Spinal cord (tissue), 10 donors: ENCODE data around the gene ADSL. TPM values are rescaled to one million over a fixed set of nuclear protein-coding genes. Genes with fewer than 3 reads are reported as not detected.
A peak's percentile ranks its signal among the peaks of the same experiment; 100 is the strongest.
"Not testable (repeated sequence)": the region's sequence is repeated elsewhere in the genome, so short reads cannot be mapped to it uniquely, and the experiment has no call there.

Experiments
- DNase-seq, 6 donors: peaks; one replicate each; pipeline versions ENCODE4 v3.0.0 to v3.0.0-alpha.2; 2013 to 2015; ENCODE audit warnings: low spot score in 6 of 6, low read depth in 4 of 6
- H3K27ac ChIP-seq: one replicate; pipeline ENCODE4 v1.5.1; 2013; ENCODE audit warnings: low read depth, low read length, control low read depth
- H3K27me3 ChIP-seq: one replicate; pipeline ENCODE4 v1.6.1; 2013; ENCODE audit warnings: low read length; ENCODE audit not compliant: control insufficient read depth, insufficient read depth
- H3K36me3 ChIP-seq: one replicate; pipeline ENCODE4 v1.6.1; 2013; ENCODE audit warnings: low read length; ENCODE audit not compliant: control insufficient read depth, insufficient read depth
- H3K4me1 ChIP-seq: one replicate; pipeline ENCODE4 v1.6.1; 2013; ENCODE audit warnings: low read length; ENCODE audit not compliant: control insufficient read depth, insufficient read depth
- H3K4me3 ChIP-seq: one replicate; pipeline ENCODE4 v1.5.1; 2013; ENCODE audit warnings: low read depth, low read length, control low read depth
- H3K9me3 ChIP-seq: one replicate; pipeline ENCODE4 v1.6.1; 2013; ENCODE audit warnings: low read length; ENCODE audit not compliant: control insufficient read depth, insufficient read depth
- WGBS: methylation state at CpG from one replicate; pipeline ENCODE4 v1.1.5; 2013; ENCODE audit warnings: missing lambda C conversion rate; ENCODE audit not compliant: insufficient coverage; 5-methylcytosine and 5-hydroxymethylcytosine counted together
- polyA plus RNA-seq, 2 donors: library from polyadenylated mRNA; unstranded; fragments of 120-200 nt; gene quantifications; one replicate each; pipeline ENCODE4 v1.2.1, GENCODE V29; 2013; ENCODE audit not compliant: insufficient read length in 2 of 2
- total RNA-seq, 2 donors: library from RNA; depleted of rRNA in 1 of 2; stranded (reverse); fragments of 120-200 nt in 1 of 2; fragments of >200 nt in 1 of 2; gene quantifications; one replicate each; pipeline versions ENCODE4 v1.2.3 to v1.2.4, GENCODE V29; 2013 to 2014
- donor health status: healthy.

Gene ADSL
- total and polyA plus RNA-seq, 4 donors, result 50.3 to 77.2 (median 64.2) TPM

GRCh38 chr22:40310768-40311120, 35.6 kb upstream of the ADSL start:
- peaks cover 49% of the 10 kb centered on the region for H3K36me3 ChIP-seq
- H3K4me1 ChIP-seq, result peaks cover 7% of the 10 kb centered on the region
- DNase-seq, result no peak
- no peaks in the 10 kb centered on the region for H3K9me3 ChIP-seq
- no peaks in the 10 kb centered on the region for H3K27me3 ChIP-seq
- H3K27ac ChIP-seq, result peak overlapping the region; percentile 88
- 82% methylated on average over 4 of the region's 5 CpGs for WGBS
- no peak overlapping the region for H3K4me3 ChIP-seq

DNA sequence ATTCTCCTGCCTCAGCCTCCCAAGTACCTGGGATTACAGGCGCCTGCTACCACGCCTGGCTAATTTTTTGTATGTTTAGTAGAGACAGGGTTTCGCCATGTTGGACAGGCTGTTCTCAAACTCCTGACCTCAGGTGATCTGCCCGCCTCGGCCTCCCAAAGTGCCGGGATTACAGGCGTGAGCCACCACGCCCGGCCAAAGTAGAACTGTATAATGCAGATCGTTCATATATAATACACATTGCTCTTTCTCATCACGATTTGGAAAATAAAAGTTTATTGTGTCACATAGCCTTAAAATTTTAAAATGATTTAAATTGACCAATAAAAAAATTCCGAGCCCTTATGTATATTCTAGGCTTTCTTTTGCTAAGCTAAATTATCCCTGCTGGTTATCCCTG, 34.7 kb upstream of the ADSL start:
- H3K4me3 ChIP-seq, H3K27me3 ChIP-seq, DNase-seq, H3K9me3 ChIP-seq, H3K4me1 ChIP-seq, H3K27ac ChIP-seq: not testable (repeated sequence)
- H3K36me3 ChIP-seq, result peaks cover 51% of the 10 kb centered on the region
- WGBS, result 100% methylated on average over 3 of the region's 12 CpGs

- no peaks in the 10 kb centered on the region for H3K27me3 ChIP-seq
- no peak overlapping the region for H3K4me3 ChIP-seq
- DNase-seq, result no peak
- 100% methylated on average over 1 of the region's 2 CpGs for WGBS
- H3K9me3 ChIP-seq, result no peaks in the 10 kb centered on the region
- H3K4me1 ChIP-seq, result peaks cover 7% of the 10 kb centered on the region
- H3K36me3 ChIP-seq, result peaks cover 52% of the 10 kb centered on the region
- no peak overlapping the region for H3K27ac ChIP-seq
Observed at GRCh38 chr22:40312050-40312449, 34.2 kb upstream of the ADSL start.

DNA sequence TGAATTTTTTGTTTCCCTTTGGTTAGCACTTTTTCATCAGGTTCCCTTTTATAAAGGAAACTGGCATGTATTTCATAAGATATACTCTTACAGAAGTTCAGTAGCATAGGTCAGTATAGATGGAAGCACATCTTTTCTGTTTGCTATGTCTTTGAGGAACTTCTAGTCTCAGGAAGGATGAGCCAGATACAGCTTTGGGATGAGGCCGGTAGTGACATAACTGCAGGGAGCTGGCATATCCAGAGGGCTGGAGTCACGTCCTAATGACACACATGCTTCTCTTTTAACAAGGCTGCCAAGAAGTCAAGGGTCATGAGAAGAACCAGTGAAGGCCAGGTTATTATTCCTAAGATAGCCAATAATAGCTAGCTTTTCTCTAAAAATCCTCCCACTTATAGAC, 33.3 kb upstream of the ADSL start:
- peaks cover 7% of the 10 kb centered on the region for H3K4me1 ChIP-seq
- no peak overlapping the region for H3K27ac ChIP-seq
- no peak for DNase-seq
- no peak overlapping the region for H3K4me3 ChIP-seq
- no peaks in the 10 kb centered on the region for H3K27me3 ChIP-seq
- 100% methylated on average over 1 of the region's 2 CpGs for WGBS
- H3K36me3 ChIP-seq, result peaks cover 52% of the 10 kb centered on the region
- no peaks in the 10 kb centered on the region for H3K9me3 ChIP-seq

DNA sequence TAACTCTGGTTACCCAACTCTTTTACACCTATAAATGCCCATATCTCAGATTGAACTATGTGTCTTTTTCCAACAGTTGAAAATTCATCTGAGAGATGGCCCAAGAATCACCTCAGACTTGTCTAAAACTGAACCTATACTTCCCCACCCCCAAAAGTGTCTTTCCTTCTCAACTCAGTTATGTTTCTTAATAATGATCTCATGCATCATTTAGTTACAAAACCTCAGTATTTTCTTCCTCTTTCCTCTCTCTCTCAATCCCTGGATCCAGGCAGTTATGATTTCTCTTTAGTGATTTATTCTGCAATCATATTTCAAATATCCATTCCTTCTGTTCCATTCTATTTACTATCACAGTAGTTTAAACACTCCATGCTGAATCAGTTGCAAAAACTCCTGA, 32.3 kb upstream of the ADSL start:
- no peak overlapping the region for H3K4me3 ChIP-seq
- H3K27me3 ChIP-seq, result no peaks in the 10 kb centered on the region
- no peak for DNase-seq
- no peak overlapping the region for H3K27ac ChIP-seq
- peaks cover 4% of the 10 kb centered on the region for H3K4me1 ChIP-seq
- no peaks in the 10 kb centered on the region for H3K9me3 ChIP-seq
- H3K36me3 ChIP-seq, result peaks cover 56% of the 10 kb centered on the region

- H3K27me3 ChIP-seq, result no peaks in the 10 kb centered on the region
- DNase-seq, result no peak
- peaks cover 14% of the 10 kb centered on the region for H3K4me1 ChIP-seq
- H3K27ac ChIP-seq, result no peak overlapping the region
- no peak overlapping the region for H3K4me3 ChIP-seq
- no peaks in the 10 kb centered on the region for H3K9me3 ChIP-seq
- peaks cover 67% of the 10 kb centered on the region for H3K36me3 ChIP-seq
Observed at GRCh38 chr22:40320687-40321086, 25.6 kb upstream of the ADSL start.

- Histone ChIP-seq H3K27ac (no peak overlapping the region), H3K4me1 (peaks cover 14% of the 10 kb centered on the region), H3K36me3 (peaks cover 56% of the 10 kb centered on the region), H3K4me3 (no peak overlapping the region), H3K9me3 (no peaks in the 10 kb centered on the region), H3K27me3 (no peaks in the 10 kb centered on the region)
- 40% methylated on average over 1 of the region's 5 CpGs for WGBS
- peak in 1 of 6 donors; percentile 32 for DNase-seq
Observed at GRCh38 chr22:40322021-40322420, 24.3 kb upstream of the ADSL start.

DNA sequence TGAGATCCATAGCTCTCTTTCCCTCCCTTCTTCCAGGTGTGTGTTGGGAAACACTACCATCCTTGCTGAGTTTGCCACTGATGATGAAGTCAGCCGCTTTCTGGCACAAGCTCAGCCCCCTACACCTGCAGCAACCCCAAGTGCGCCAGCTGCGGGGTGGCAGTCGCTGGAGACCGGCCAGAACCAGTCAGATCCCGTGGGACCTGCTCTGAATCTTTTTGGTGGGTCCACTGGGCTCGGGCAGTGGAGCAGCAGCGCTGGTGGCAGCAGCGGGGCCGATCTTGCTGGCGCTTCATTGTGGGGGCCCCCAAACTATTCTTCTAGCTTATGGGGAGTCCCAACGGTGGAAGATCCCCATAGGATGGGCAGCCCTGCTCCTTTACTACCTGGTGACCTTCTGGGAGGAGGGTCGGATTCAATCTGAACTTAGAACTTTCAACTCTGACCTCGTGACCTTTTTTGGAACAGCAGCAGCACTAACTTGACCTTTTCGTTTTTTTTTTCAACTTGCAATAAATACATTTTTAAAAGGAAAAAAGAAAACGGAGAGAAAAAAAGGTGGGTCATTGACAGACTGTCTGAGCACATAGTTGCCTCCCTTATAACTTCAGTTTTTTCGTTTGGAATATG, 23.4 kb upstream of the ADSL start:
- peaks cover 49% of the 10 kb centered on the region for H3K36me3 ChIP-seq
- peaks cover 14% of the 10 kb centered on the region for H3K4me1 ChIP-seq
- no peak for DNase-seq
- 95% methylated on average over 12 of the region's 17 CpGs for WGBS
- no peaks in the 10 kb centered on the region for H3K27me3 ChIP-seq
- H3K4me3 ChIP-seq, result no peak overlapping the region
- no peaks in the 10 kb centered on the region for H3K9me3 ChIP-seq
- H3K27ac ChIP-seq, result no peak overlapping the region

DNA sequence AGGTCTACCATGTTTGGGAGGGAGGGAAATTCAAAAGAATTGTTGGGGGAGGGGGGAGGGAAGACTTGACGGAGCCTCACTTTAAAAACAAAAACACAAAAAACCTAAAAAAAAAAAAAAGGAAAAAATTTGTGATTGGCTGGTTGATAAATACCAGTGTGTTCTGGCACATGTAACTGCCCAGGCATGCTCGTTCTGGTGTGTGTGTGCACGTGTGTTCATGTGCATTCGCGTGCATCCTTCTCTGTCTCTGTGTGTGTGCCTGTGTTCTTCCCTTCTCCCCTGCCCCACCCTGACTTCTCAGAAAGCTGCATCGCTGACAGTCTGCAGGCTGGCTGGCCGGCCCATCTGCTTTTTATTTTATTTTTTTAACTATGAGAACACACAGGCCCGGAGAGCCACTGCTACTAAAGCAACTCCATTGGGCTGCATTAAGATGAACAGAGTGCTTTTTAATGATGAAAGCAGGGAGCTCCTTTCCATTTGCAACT, 22.6 kb upstream of the ADSL start:
- peak in 1 of 6 donors; percentile 20 for DNase-seq
- no peak overlapping the region for H3K27ac ChIP-seq
- no peak overlapping the region for H3K4me3 ChIP-seq
- H3K27me3 ChIP-seq, result no peaks in the 10 kb centered on the region
- H3K36me3 ChIP-seq, result peaks cover 42% of the 10 kb centered on the region
- H3K4me1 ChIP-seq, result peaks cover 14% of the 10 kb centered on the region
- H3K9me3 ChIP-seq, result no peaks in the 10 kb centered on the region
- WGBS, result 82% methylated on average over 5 of the region's 8 CpGs

DNA sequence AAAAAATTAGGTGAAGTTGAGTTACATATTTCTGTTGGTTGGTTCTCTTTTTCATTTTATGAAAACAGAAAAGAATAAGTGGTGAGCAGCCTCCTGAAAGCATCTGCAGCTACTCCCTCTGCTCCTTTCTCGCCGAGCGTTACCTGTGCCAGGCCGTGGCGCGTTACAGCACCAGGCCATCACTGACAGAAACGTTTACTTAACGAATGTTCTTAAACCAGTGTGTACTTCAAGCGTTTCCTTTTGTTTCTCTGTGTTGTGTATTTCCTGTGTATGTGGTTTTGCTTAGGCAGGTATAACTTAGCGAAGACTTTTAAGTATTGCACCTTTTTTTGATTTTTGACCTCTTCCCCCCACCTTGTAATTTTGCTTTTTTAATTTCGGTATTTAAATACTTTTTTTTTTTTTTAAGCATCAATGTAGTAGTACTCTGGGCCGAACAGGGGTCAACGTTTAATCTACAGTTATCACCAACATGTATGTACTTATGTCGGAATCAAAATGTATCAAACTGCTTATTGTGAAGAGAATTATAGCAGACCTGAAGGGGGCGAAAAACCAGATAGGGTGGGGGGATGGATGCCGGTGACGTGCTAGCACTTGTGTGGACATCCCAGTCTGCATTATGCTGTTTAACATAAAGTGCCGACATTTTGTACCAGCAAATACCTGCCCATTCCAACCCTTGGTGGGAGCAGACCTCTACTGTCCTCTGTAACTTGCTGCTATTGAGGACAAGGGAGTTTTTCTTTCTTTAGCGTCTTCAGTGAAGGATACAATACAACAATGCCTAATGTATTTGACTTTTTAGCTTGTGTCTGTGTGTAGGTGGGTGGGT, 21.6 kb upstream of the ADSL start:
- Histone ChIP-seq H3K27me3 (no peaks in the 10 kb centered on the region), H3K4me1 (peaks cover 17% of the 10 kb centered on the region), H3K4me3 (no peak overlapping the region), H3K36me3 (peaks cover 40% of the 10 kb centered on the region), H3K27ac (no peak overlapping the region), H3K9me3 (no peaks in the 10 kb centered on the region)
- WGBS, result 93% methylated on average over 3 of the region's 19 CpGs
- DNase-seq, result no peak
